HS-5 (cell line): Measurements from ENCODE around the gene HINT2.

Source experiments
- DNase-seq: peaks from one replicate; pipeline ENCODE4 v3.0.0-alpha.2; 2012; ENCODE audit warnings: low read depth

The HINT2 gene

GRCh38 chr9:35840881-35841644 is 26.2 kb upstream of the HINT2 start:
- no peak for DNase-seq

DNA sequence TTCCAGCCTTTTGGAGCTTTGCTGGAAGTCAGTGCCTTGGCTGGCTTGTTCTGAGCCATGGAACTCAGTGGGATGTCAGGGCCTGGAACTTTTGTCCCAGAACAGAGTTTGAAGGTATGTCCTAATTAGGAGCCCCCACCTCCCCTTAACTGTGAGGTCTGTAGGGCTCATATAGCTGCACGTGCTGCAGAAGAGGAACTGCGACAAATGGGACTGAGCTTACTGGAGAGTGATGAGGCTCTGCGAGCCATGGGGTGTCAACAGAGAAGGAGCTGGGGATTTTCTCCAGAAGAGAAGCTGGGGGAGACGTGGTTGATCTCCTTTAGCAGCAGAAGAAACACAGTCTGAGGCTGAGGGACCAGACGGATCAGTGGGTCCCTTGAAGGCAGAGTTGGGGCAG is 25.1 kb upstream of the HINT2 start:
- DNase-seq, result no peak

GRCh38 chr9:35836595-35836994 is 21.8 kb upstream of the HINT2 start:
- DNase-seq, result no peak

GRCh38 chr9:35835766-35836165 is 20.9 kb upstream of the HINT2 start:
- DNase-seq, result no peak

DNA sequence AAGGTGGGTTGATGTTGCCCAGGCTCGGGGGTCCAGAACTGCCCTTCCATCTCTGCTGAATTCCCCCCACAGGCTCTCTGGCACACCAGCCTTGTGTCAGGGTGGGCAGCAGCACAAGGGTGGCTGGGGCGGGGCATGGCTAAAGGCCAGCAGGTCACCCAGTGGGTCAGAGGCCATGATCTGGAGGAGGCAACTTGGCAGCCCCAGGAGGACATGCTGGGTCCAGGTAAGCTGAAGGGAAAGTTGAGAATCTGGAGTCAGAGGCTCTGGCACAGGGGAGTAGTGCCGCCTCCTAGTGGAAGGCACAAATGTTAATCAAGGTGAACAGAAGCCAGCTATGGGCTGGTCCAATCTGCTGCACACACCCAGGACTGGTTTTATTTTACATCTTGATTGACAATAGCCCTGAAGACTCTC is 20.4 kb upstream of the HINT2 start:
- DNase-seq, result no peak

- no peak for DNase-seq
These were observed 19.7 kb upstream of the HINT2 start for GRCh38 chr9:35834260-35835215.

DNA sequence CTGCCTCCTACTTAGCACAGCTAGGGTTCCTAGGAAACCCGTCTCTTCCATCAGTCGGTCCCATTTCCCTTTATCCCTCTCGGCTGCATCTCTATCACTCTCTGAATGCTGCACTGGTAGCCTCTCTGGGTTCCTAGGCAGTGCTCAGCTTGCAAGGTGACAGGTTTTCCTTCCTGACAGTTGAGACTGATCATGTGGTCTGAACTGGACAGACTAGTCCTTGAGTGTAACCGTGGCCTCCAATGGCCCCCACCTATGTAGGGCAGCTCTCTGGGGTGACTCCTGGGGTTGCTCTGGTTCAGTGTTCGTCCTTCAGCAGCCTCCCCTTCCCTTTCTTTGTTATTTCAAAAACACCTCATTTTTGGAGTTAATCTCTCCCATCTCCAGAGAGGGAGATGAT is 18.0 kb upstream of the HINT2 start:
- DNase-seq, result no peak

DNA sequence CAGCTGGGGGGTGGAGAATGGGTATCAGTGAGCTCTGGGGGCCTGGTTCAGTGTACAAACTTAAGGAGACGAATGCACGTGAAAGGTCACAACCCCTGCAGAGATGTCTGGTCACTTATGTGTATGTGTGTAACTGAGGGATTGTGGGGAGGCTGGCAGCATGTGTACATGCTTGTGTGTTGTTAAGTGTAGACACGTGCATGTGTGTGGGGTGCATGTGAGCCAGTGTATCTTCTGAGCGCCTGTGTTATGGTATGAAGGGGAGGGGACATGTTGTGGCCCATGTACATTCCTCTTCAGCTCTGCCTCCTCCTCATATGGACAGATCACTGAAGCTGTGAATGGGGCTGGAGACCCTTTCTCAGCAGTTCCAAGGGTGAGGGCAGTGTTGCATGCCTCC is 16.2 kb upstream of the HINT2 start:
- no peak for DNase-seq

GRCh38 chr9:35829764-35830096 is 14.9 kb upstream of the HINT2 start:
- DNase-seq, result no peak

DNA sequence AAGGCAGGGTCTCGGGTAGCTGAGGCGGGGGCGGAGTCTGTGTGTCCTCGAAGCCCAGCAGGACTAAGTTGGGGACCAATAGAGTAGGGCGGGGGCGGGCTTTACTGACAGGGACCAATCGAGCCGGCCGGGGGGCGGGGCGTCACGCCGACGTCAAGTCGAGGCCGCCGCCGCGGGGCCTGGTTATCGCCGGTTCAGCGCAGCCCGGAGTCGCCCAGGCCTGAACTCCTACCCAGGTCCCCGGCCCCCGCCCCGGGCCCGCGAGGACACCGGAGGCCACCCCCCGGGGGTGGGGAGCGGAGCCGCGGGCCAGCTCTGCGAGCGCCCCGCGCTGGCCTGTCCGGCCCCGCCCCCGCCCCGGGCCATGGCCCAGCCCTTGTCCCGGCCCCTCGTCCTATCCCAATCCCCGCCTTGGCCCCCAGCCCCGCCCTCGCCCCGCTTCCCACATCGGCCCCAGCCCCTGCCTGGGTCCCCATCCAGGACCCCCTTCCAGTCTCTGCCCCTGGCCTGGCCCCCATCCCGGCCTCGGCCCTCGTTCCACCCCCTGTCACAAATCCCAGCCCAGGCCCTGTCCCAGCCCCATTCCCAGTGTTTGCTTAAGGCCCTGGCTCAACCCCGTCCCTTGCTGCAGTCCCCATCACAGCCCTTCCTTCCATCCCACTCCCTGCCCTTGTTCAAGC is 14.4 kb upstream of the HINT2 start, which contains the start of gene TMEM8B:
Gene TMEM8B (plus strand): TSS at position 145 of the 680 bp plus-strand sequence. CDS start 220 bp downstream, at position 365.
- DNase-seq, result no peak

DNA sequence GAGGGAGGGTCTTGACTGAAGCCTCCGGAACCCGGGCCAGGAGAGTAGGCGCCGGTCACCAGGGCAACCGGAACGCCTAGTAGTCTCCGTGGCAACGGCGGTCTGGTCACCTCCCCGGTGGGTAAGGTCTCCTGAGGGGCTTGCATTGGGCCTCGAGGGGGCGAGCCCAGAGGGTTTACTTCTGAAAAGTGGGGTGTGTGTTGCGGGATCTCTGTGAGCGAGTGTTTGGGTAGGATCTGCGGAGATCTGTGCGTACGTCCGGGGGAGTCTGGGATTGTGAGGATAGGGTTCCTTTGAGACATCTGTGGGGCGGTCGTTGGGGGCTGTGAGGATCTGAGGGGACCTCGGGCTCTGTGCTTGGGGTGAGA is 13.9 kb upstream of the HINT2 start, which contains the start of gene FAM221B:
Gene FAM221B (minus strand): TSS at position 17 of the 368 bp plus-strand sequence. CDS start 2,571 bp downstream, outside the sequence.
- DNase-seq, result no peak

DNA sequence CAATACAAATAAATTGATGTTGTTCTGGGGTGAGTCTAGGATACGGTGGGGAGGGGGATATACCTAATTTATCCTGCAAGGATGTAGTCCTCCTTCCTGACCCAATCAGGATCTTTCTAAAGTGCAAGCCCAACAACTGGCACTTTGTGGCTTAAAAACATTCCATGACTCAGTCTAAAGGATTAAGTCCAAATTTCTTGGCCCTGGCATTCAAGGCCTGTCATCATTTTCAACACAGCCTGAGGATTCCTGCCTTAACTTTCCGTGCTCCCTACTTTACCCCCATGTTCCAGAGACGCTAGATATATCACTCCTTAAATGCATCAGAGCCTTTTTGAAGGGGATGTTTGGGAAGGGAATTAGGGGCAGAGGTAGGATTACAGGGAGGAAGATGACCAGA is 12.6 kb upstream of the HINT2 start:
- no peak for DNase-seq

GRCh38 chr9:35826071-35826701 is 11.3 kb upstream of the HINT2 start:
- no peak for DNase-seq

DNA sequence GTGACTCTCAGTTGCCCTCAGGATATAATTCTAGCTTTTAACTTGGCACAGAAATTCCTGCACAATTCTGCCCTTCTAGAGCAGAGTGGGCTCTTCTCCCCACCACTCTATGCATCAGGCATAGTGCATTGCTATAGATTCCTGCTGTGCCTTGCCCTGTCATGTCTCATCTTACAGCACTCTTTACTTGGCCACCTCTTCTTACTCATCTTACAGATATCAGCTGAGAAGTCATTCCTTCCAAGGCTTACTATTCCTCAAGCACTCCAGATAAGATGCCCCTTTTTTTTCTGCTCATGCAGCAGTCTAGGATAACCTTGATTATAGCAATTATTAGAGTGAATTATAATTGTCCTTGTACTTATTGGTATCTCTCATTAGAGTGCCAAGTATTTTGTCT is 8.1 kb upstream of the HINT2 start:
- no peak for DNase-seq

DNA sequence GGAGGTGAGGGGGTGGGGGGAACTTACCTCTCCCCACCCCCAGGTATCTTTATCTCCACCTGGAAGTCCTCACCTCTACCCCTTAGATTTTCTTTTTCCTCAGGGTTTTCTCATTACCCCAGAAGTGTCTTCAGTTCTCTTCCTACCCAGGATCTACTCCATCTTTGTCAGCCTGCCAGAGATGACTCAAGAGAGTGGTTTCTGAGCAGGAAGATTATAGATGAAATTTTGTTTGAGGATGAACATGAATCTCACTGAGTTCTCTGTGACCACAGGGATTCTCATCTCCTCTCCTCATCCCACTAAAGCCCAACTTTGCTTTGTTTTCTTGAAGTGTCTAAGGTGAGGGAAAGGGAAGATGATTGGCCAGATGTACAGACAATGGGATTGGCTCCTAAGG is 5.2 kb upstream of the HINT2 start:
- DNase-seq, result no peak

- no peak for DNase-seq
These were observed 3.5 kb upstream of the HINT2 start for GRCh38 chr9:35818341-35818740.

- no peak for DNase-seq
These were observed 1.9 kb upstream of the HINT2 start for GRCh38 chr9:35816708-35817107.

DNA sequence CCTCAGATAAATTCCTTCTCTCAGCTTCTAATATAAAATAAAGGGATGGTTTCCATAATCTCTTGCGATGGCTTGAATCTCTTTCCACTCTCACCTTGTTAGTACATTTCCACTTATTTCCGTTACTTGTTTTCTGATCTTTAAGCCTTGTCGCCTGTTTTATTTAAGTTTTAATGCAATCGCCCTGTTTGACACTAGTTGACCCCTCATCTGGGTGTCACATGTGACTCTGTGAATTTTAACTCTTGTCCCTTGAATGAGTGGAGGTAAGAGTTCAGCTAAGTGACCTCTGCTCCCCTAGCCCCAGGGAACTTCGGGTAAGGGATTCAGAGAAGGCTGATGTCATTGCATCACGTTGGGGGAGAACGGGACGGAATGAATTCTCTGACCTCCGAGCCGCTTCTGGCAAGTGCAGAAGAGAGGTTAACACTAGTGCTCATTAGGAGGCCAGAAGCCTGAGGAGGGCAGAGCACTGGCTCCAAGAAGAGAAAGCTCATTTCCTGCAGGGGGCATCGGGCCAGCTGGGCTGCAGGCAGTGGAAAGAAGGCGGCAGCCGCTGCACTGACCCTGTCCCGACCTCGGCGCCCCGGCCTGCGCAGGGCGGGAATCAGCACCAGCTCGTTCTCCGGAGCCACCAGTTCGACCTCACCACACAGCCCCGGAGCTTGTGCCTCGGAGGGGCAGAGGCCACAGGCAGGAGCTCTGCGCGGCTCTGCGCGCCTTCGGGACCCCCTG is 569 bp downstream of the HINT2 start:
- DNase-seq, result no peak

DNA sequence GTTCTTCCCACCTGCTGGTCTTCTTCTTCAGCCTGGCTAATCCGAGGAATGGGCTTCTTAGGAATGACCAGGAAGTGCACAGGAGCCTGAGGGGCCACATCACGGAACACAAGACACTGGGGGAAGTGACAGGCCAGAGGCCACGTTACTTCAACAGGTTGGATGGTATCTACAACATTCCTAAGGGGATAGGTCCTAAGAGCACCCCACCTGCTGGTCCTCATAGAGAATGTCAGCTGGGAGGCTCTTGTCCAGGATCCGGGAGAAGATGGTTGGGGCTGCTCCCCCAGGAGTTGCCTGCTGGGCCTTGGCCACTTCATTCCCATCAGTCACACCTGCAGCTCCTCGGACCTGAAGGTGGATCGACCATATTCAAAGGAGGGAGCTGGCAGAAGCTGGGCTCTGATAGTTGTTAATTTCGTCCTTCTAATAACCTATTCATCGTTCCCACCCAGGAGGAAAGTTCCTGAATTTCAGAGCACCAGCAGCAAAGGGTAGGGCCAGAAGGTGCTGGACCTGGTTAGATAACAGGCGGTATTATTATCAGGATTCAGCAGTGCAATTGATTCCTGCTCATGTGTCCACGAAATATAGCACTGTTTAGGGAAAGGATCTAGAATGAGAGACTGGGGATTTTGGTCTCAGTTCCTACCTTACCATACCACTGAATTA is 1.3 kb downstream of the HINT2 start:
- DNase-seq, result no peak

- peak; percentile 70 for DNase-seq
These were observed 2.7 kb downstream of the HINT2 start, which contains the start of gene SPAG8 for GRCh38 chr9:35812025-35812602. SPAG8 (minus strand) TSS chr9:35812262; CDS start chr9:35812147, 115 bp downstream.
